ENCODE results near the gene NAXD.

GRCh38 chr13:110620596-110620995 is 5.3 kb downstream of the NAXD start:
- TF ChIP-seq EP300 (IDR thresholded peaks at IDR 0.05; ENCODE audit: borderline replicate concordance) (no peak), USF1 (IDR thresholded peaks at IDR 0.05) (no peak), RAD21 (IDR thresholded peaks at IDR 0.05; ENCODE audit: low read depth) (no peak), TCF12 (IDR thresholded peaks at IDR 0.05; ENCODE audit: low read depth) (no peak)
